ENCODE results near the gene PLEKHA6. TPM values are rescaled to one million over a fixed set of nuclear protein-coding genes. Genes with fewer than 3 reads are reported as not detected.

Gene PLEKHA6
- total RNA-seq, 1 donor from 2014 or later: 15.4 TPM

- H3K27me3 ChIP-seq (ENCODE audit: control insufficient read depth, insufficient read depth, low read length): no peaks in the 10 kb centered on the region
- no peak for DNase-seq (ENCODE audit: low read depth)
- H3K36me3 ChIP-seq (ENCODE audit: control insufficient read depth, insufficient read depth, low read length): no peaks in the 10 kb centered on the region
- TF ChIP-seq CTCF (IDR thresholded peaks at IDR 0.05; ENCODE audit: insufficient read depth, low read length, poor library complexity, severe bottlenecking): no peak
- H3K4me3 ChIP-seq (ENCODE audit: low read depth, low read length): no peak overlapping the region
Observed at GRCh38 chr1:204197068-204197467, 162.7 kb downstream of the PLEKHA6 start.

GRCh38 chr1:204196068-204196795, 163.5 kb downstream of the PLEKHA6 start, which contains the start of gene KISS1:
Gene KISS1 (minus strand): TSS chr1:204196491. CDS start chr1:204192876, 3,615 bp downstream.
- DNase-seq (ENCODE audit: low read depth): no peak
- H3K27me3 ChIP-seq (ENCODE audit: control insufficient read depth, insufficient read depth, low read length): no peaks in the 10 kb centered on the region
- no peaks in the 10 kb centered on the region for H3K36me3 ChIP-seq (ENCODE audit: control insufficient read depth, insufficient read depth, low read length)
- no peak for TF ChIP-seq CTCF (IDR thresholded peaks at IDR 0.05; ENCODE audit: insufficient read depth, low read length, poor library complexity, severe bottlenecking)
- H3K4me3 ChIP-seq (ENCODE audit: low read depth, low read length): no peak within 1 kb of the TSS

GRCh38 chr1:204194771-204195170, 165.0 kb downstream of the PLEKHA6 start:
- TF ChIP-seq CTCF (IDR thresholded peaks at IDR 0.05; ENCODE audit: insufficient read depth, low read length, poor library complexity, severe bottlenecking): no peak

GRCh38 chr1:204194080-204194479, 165.6 kb downstream of the PLEKHA6 start:
- DNase-seq (ENCODE audit: low read depth): no peak
- no peaks in the 10 kb centered on the region for H3K36me3 ChIP-seq (ENCODE audit: control insufficient read depth, insufficient read depth, low read length)
- no peak for TF ChIP-seq CTCF (IDR thresholded peaks at IDR 0.05; ENCODE audit: insufficient read depth, low read length, poor library complexity, severe bottlenecking)
- H3K4me3 ChIP-seq (ENCODE audit: low read depth, low read length): no peak overlapping the region
- H3K27me3 ChIP-seq (ENCODE audit: control insufficient read depth, insufficient read depth, low read length): no peaks in the 10 kb centered on the region

More at GRCh38 chr1:204194771-204195170, 165.0 kb downstream of the PLEKHA6 start:
- DNase-seq (ENCODE audit: low read depth): no peak
- Histone ChIP-seq H3K4me3 (ENCODE audit: low read depth, low read length) (no peak overlapping the region), H3K36me3 (ENCODE audit: control insufficient read depth, insufficient read depth, low read length) (no peaks in the 10 kb centered on the region), H3K27me3 (ENCODE audit: control insufficient read depth, insufficient read depth, low read length) (no peaks in the 10 kb centered on the region)

GRCh38 chr1:204192589-204193352, 167.0 kb downstream of the PLEKHA6 start:
- TF ChIP-seq CTCF (IDR thresholded peaks at IDR 0.05; ENCODE audit: insufficient read depth, low read length, poor library complexity, severe bottlenecking): no peak
- H3K27me3 ChIP-seq (ENCODE audit: control insufficient read depth, insufficient read depth, low read length): no peaks in the 10 kb centered on the region
- H3K36me3 ChIP-seq (ENCODE audit: control insufficient read depth, insufficient read depth, low read length): no peaks in the 10 kb centered on the region
- no peak for DNase-seq (ENCODE audit: low read depth)
- no peak overlapping the region for H3K4me3 ChIP-seq (ENCODE audit: low read depth, low read length)

All from kidney epithelial cell (primary cell).